Right lobe of liver (tissue), 4 donors: Measurements from ENCODE around the gene ZIK1.

Experiments
- CTCF ChIP-seq, 4 donors: fragments of 200-600 bp in 3 of 4; fragments of 450-650 bp in 1 of 4; IDR thresholded peaks; one replicate each; pipeline versions ENCODE4 v1.5.1 to v1.8.0; 2016 to 2022; ENCODE audit warnings: antibody characterized with exemption in 4 of 4, mild to moderate bottlenecking in 2 of 4
- POLR2A ChIP-seq: fragments of 450-650 bp; IDR thresholded peaks from one replicate; pipeline ENCODE4 v1.6.1; 2017; ENCODE audit warnings: antibody characterized with exemption, mild to moderate bottlenecking
- donor health status: DM: no; HTN: no; CAD: no.
- donor health status: DM: no; HTN: no; CAD: no.
- donor health status: DM: no; HTN: yes; CAD: no.

DNA sequence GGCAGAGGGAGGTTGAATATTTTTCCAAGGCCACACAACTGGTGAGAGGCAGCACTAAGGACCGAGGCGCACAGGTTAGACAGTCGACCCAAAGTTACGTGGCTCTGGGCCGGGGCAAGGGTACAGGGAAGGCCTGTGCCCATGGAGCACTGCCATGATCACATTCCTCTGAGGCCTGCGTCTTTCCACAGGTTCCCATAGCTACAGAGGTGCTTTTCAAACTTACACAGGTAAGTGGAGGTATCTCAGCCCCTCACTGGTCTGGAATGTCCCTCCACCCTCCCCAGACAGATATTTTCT is 49.8 kb downstream of the ZIK1 start:
- no peak for TF ChIP-seq CTCF (IDR thresholded peaks at IDR 0.05)
- TF ChIP-seq POLR2A, result no peak
